ENCODE data around the gene FSTL1.

FSTL1 gene

DNA sequence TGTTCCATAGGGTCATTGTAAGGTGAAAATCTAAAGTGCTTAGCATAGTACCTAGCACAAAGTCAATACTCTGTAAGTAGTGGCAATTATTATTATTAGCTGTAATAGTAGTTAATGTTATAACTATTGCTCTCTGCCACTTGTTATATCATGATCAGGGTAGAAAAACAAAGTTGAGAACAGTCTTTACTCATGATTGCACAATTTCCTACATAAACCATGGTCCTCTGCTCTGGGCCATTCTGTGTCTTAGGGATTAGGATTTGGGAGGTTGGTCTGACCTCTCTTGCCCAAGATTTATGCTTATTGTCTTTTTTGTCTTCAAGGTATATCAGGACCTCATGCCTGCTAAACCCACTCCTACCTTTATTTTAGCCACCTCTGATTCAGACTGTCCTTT is 97.3 kb downstream of the FSTL1 start:
- H3K27me3 ChIP-seq (ENCODE audit: control insufficient read depth, insufficient read depth, low read length) = no peaks in the 10 kb centered on the region
- no peak overlapping the region for H3K27ac ChIP-seq (ENCODE audit: low read depth, low read length)
- H3K9ac ChIP-seq (ENCODE audit: low read length) = no peak overlapping the region
- no peaks in the 10 kb centered on the region for H3K4me1 ChIP-seq (ENCODE audit: control insufficient read depth, insufficient read depth, low read length)
- no peaks in the 10 kb centered on the region for H3K36me3 ChIP-seq (ENCODE audit: control insufficient read depth, insufficient read depth, low read length)
- H3K4me3 ChIP-seq (ENCODE audit: low read length) = no peak overlapping the region

DNA sequence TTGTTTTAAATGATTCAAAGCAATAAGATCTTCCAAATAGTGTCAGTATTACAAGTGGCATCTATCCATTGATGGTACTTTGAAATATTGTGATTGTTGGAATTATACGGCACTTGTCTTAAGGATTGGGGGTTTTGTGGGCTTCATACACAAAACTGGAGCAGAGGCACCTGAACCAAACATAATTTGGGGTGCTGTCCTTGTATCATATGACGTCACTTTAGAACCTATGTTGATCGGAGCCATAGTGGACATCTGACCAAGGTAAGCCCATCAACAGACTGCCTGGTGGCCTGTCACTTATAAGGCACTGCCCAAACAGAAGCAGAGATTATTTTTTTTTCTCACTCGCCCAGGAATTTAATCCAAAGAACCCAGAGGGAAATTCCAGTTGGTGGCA is 98.8 kb downstream of the FSTL1 start:
- H3K4me3 ChIP-seq (ENCODE audit: low read length) = no peak overlapping the region
- no peaks in the 10 kb centered on the region for H3K27me3 ChIP-seq (ENCODE audit: control insufficient read depth, insufficient read depth, low read length)
- H3K36me3 ChIP-seq (ENCODE audit: control insufficient read depth, insufficient read depth, low read length) = no peaks in the 10 kb centered on the region
- no peak overlapping the region for H3K9ac ChIP-seq (ENCODE audit: low read length)
- peaks cover 6% of the 10 kb centered on the region for H3K4me1 ChIP-seq (ENCODE audit: control insufficient read depth, insufficient read depth, low read length)
- H3K27ac ChIP-seq (ENCODE audit: low read depth, low read length) = no peak overlapping the region

DNA sequence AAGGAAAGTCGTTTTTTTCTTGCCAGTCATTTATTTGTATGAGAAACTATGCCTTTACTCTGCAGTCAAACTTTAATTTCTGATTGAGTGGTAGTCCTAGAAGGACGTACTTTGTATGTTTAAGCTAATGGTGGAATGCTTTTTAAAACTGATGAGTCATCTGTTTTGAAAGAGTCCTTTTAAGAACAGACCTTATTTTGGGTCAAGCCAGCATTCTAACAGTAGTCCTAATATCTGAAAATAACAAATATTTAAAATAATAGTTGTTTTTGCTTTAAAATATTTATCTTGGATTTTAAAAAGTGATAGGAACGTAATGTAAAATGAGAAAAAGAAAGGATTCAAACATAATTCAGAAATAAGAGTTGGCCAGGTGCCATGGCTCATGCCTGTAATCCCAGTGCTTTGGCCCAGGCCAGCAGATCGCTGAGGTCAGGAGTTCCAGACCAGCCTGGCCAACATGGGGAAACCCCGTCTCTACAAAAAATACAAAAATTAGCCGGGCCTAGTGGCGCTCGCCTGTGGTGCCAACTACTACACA is 100.3 kb downstream of the FSTL1 start:
- H3K36me3 ChIP-seq (ENCODE audit: control insufficient read depth, insufficient read depth, low read length) = no peaks in the 10 kb centered on the region
- H3K9ac ChIP-seq (ENCODE audit: low read length) = no peak overlapping the region
- H3K4me3 ChIP-seq (ENCODE audit: low read length) = no peak overlapping the region
- H3K27ac ChIP-seq (ENCODE audit: low read depth, low read length) = peak overlapping the region; percentile 93
- peaks cover 6% of the 10 kb centered on the region for H3K4me1 ChIP-seq (ENCODE audit: control insufficient read depth, insufficient read depth, low read length)
- H3K27me3 ChIP-seq (ENCODE audit: control insufficient read depth, insufficient read depth, low read length) = no peaks in the 10 kb centered on the region

DNA sequence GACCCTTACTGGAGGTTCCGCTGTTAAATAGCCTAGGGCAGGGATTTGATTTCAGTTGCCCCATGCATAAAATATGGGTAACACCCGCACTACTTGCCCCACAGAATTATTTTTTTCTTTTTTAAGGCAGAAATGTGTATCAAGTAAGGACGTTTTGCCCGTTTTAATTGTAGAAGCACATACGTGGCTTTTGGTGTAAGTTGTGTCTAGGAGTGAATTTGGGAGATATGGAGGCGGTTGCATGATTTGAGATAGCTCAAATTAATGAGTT is 101.0 kb downstream of the FSTL1 start:
- Histone ChIP-seq H3K4me3 (ENCODE audit: low read length) (peak overlapping the region; percentile 92), H3K4me1 (ENCODE audit: control insufficient read depth, insufficient read depth, low read length) (peaks cover 6% of the 10 kb centered on the region), H3K27ac (ENCODE audit: low read depth, low read length) (peak overlapping the region; percentile 93), H3K27me3 (ENCODE audit: control insufficient read depth, insufficient read depth, low read length) (no peaks in the 10 kb centered on the region), H3K9ac (ENCODE audit: low read length) (peak overlapping the region; percentile 8), H3K36me3 (ENCODE audit: control insufficient read depth, insufficient read depth, low read length) (no peaks in the 10 kb centered on the region)

DNA sequence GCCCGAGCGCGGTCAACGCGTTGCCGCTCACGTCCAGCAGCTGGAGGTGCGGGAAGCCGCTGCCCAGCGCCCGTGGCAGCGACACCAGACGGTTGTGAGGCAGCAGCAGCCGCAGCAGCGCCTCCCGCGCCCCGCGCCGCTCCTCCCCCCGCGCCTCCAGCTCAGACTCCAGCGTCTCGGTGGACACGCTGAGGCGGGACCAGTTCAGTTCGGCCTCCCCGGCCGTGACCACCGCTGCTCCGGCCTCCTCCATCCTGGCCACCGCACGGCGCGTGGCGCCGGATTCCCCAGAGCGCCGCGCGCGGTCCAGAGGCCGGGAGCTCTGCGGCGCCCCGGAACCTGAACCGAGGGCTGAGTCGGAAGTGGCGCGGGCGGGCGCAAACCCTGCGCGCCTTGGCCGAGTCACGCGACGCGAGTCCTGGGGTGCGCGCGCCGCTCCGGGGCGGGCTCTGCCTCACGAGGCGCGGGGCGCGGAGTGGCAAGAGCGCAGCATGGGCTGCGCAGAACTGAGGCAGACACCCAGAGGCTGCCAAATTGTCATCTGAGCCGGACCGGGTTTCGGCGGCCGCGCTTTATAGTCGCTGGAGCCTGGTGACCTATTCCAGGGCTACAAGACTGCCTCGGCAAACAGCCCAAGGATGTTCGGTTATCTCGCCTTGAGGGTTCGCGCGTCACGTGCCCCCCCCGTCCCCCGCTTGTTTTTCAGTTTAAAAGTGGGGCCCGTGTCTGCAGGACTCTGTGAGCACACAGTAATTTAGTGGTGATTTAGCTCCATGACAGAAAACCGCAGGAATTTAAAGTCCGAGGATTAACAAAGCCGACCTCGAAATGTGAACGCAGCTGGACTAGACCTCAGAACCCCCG is 101.6 kb downstream of the FSTL1 start, which contains the start of gene LRRC58:
LRRC58 (minus strand) TSS at position 364 of the 864 bp plus-strand sequence; CDS start at position 253, 111 bp downstream.
- Histone ChIP-seq H3K4me3 (ENCODE audit: low read length) (peak within 1 kb of the TSS; percentile 92), H3K4me1 (ENCODE audit: control insufficient read depth, insufficient read depth, low read length) (peaks cover 6% of the 10 kb centered on the region), H3K27ac (ENCODE audit: low read depth, low read length) (peak within 1 kb of the TSS; percentile 93), H3K9ac (ENCODE audit: low read length) (peak within 1 kb of the TSS; percentile 60), H3K36me3 (ENCODE audit: control insufficient read depth, insufficient read depth, low read length) (no peaks in the 10 kb centered on the region), H3K27me3 (ENCODE audit: control insufficient read depth, insufficient read depth, low read length) (no peaks in the 10 kb centered on the region)

DNA sequence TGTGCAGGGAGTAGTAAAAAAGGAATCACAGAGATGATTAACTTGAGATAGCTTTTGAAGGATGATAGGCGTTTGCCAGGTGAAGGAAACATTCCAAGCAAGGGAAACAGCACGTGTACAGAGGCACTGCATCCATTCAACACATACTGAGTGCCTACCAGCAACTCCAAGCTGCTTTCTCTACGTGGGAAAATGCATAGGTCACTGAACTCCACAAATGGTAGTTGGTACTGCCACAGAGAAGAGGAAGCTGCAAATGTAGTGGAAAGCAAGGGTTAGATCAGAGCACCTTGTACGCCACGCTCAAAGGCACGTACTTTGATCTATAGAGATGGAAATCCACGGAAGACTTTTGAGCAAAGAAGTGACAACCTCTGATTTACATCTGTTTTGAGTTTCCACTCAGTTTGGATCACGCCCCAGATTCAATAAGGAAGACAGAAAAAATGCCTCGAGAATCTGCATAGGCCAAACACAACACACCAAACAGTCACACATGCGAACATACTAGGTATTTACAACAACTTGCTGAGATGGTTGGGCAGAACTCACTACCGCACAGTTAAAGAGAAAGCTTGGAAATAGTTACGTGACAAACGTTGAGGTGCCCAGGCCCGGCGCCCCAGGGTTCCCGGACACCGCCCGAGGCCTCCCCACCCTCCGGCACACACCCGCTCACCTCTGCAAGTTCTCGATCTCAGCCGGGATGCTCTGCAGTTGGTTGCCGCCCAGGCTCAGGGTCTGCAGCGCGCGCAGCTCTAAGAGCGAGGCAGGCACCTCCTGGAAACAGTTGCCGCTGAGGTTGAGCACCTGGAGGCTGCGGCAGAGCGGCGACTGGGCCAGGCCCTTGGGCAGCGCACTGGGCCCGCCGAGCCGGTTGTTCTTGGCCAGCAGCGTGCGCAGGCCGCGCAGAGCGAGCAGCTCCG is 102.5 kb downstream of the FSTL1 start:
- Histone ChIP-seq H3K9ac (ENCODE audit: low read length) (peak overlapping the region; percentile 60), H3K27me3 (ENCODE audit: control insufficient read depth, insufficient read depth, low read length) (no peaks in the 10 kb centered on the region), H3K36me3 (ENCODE audit: control insufficient read depth, insufficient read depth, low read length) (no peaks in the 10 kb centered on the region), H3K4me3 (ENCODE audit: low read length) (peak overlapping the region; percentile 92), H3K4me1 (ENCODE audit: control insufficient read depth, insufficient read depth, low read length) (peaks cover 6% of the 10 kb centered on the region), H3K27ac (ENCODE audit: low read depth, low read length) (peak overlapping the region; percentile 93)

DNA sequence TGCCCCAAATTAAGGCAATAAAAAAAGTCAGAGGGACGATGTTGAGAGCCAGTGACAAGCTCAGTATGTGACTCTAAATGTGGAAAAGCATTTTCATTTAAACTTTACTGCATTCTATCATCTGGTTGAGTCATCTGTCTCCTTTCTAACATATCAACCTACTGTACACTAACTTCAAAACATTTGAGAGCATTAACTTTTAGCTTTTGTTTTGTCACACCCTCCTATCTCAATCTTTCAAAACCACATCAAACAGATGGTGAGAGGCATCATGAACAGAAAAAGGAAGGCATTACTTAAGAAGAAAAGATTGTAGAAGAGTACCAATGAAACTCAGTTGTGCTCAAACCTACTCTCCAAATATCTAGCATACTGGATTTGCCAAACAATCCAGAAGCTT is 106.4 kb downstream of the FSTL1 start:
- Histone ChIP-seq H3K36me3 (ENCODE audit: control insufficient read depth, insufficient read depth, low read length) (no peaks in the 10 kb centered on the region), H3K9ac (ENCODE audit: low read length) (no peak overlapping the region), H3K27ac (ENCODE audit: low read depth, low read length) (no peak overlapping the region), H3K27me3 (ENCODE audit: control insufficient read depth, insufficient read depth, low read length) (no peaks in the 10 kb centered on the region), H3K4me3 (ENCODE audit: low read length) (no peak overlapping the region), H3K4me1 (ENCODE audit: control insufficient read depth, insufficient read depth, low read length) (peaks cover 6% of the 10 kb centered on the region)
